H9 (cell line): Measurements from ENCODE around the gene E2F4. TPM values are rescaled to one million over a fixed set of nuclear protein-coding genes. Genes with fewer than 3 reads are reported as not detected.

ENCODE experiments used
- DNase-seq: peaks from one replicate; pipeline ENCODE4 v3.0.0-alpha.2; 2017
- H2AFZ ChIP-seq: one replicate; pipeline ENCODE4 v1.6.1; 2013; ENCODE audit warnings: mild to moderate bottlenecking, low read length, control low read depth, moderate library complexity
- H2AK5ac ChIP-seq: 2 replicates; pipeline ENCODE4 v1.6.1; 2013; ENCODE audit warnings: low read length, control low read depth, mixed read lengths; ENCODE audit not compliant: insufficient read length
- H2BK120ac ChIP-seq: one replicate; pipeline ENCODE4 v1.6.1; 2013; ENCODE audit warnings: low read depth, mild to moderate bottlenecking, low read length, control low read depth, inconsistent platforms; ENCODE audit not compliant: poor library complexity, severe bottlenecking
- H2BK12ac ChIP-seq: 2 replicates; pipeline ENCODE4 v1.6.1; 2013; ENCODE audit warnings: low read length, control low read depth, mixed read lengths, low read depth; ENCODE audit not compliant: insufficient read length
- H2BK15ac ChIP-seq: 2 replicates; pipeline ENCODE4 v1.6.1; 2013; ENCODE audit warnings: low read depth, low read length, control low read depth
- H2BK20ac ChIP-seq: one replicate; pipeline ENCODE4 v1.6.1; 2013; ENCODE audit warnings: low read depth, mild to moderate bottlenecking, low read length, control low read depth, inconsistent platforms; ENCODE audit not compliant: poor library complexity, severe bottlenecking
- H2BK5ac ChIP-seq: 2 replicates; pipeline ENCODE4 v1.6.1; 2013; ENCODE audit warnings: low read length, control low read depth, mixed read lengths; ENCODE audit not compliant: insufficient read length
- H3K14ac ChIP-seq: 2 replicates; pipeline ENCODE4 v1.6.1; 2013; ENCODE audit warnings: low read length, control low read depth; ENCODE audit not compliant: insufficient read depth
- H3K18ac ChIP-seq: 2 replicates; pipeline ENCODE4 v1.6.1; 2013; ENCODE audit warnings: low read depth, mild to moderate bottlenecking, mixed read lengths, low read length, control low read depth; ENCODE audit not compliant: insufficient read length
- H3K23ac ChIP-seq: 2 replicates; pipeline ENCODE4 v1.6.1; 2013; ENCODE audit warnings: low read length, control low read depth, mixed read lengths, low read depth; ENCODE audit not compliant: insufficient read length
- H3K23me2 ChIP-seq: 2 replicates; pipeline ENCODE4 v1.6.1; 2013; ENCODE audit warnings: low read depth, mild to moderate bottlenecking, mixed read lengths, low read length, control low read depth; ENCODE audit not compliant: insufficient read length, poor library complexity, severe bottlenecking
- H3K27ac ChIP-seq: 2 replicates; pipeline ENCODE4 v1.5.1; 2013; ENCODE audit warnings: low read length, control low read depth, mixed read lengths, low read depth; ENCODE audit not compliant: insufficient read length
- H3K27me3 ChIP-seq: 2 replicates; pipeline ENCODE4 v1.6.1; 2013; ENCODE audit warnings: low read length, control low read depth, inconsistent platforms; ENCODE audit not compliant: insufficient read depth
- H3K4ac ChIP-seq: 2 replicates; pipeline ENCODE4 v1.6.1; 2013; ENCODE audit warnings: low read depth, mild to moderate bottlenecking, control low read depth, inconsistent platforms, low read length, moderate library complexity
- H3K4me1 ChIP-seq: 2 replicates; pipeline ENCODE4 v1.6.1; 2013; ENCODE audit warnings: low read length, control low read depth, inconsistent platforms; ENCODE audit not compliant: insufficient read depth
- H3K4me2 ChIP-seq: 2 replicates; pipeline ENCODE4 v1.6.1; 2013; ENCODE audit warnings: low read length, control low read depth, mixed read lengths; ENCODE audit not compliant: insufficient read length, insufficient read depth
- H3K56ac ChIP-seq: 2 replicates; pipeline ENCODE4 v1.6.1; 2013; ENCODE audit warnings: low read depth, mild to moderate bottlenecking, mixed read lengths, low read length, control low read depth; ENCODE audit not compliant: insufficient read length
- H3K79me1 ChIP-seq: 2 replicates; pipeline ENCODE4 v1.6.1; 2013; ENCODE audit warnings: low read depth, mild to moderate bottlenecking, moderate library complexity, low read length, control low read depth, inconsistent platforms; ENCODE audit not compliant: insufficient read depth, poor library complexity, severe bottlenecking
- H3K79me2 ChIP-seq: 2 replicates; pipeline ENCODE4 v1.6.1; 2013; ENCODE audit warnings: low read length, control low read depth, inconsistent platforms; ENCODE audit not compliant: insufficient read depth
- H3K9ac ChIP-seq: 2 replicates; pipeline ENCODE4 v1.6.1; 2013; ENCODE audit warnings: low read length, control low read depth, mixed read lengths; ENCODE audit not compliant: insufficient read length; ENCODE audit errors: extremely low read depth
- H3K9me3 ChIP-seq: one replicate; pipeline ENCODE4 v1.6.1; 2013; ENCODE audit warnings: low read depth, low read length, inconsistent platforms; ENCODE audit not compliant: control insufficient read depth
- H3T11ph ChIP-seq: one replicate; pipeline ENCODE4 v1.6.1; 2013; ENCODE audit warnings: mild to moderate bottlenecking, low read length, control low read depth, inconsistent platforms
- H4K20me1 ChIP-seq: one replicate; pipeline ENCODE4 v1.6.1; 2013; ENCODE audit not compliant: control insufficient read depth, insufficient read length, insufficient read depth
- H4K5ac ChIP-seq: 2 replicates; pipeline ENCODE4 v1.6.1; 2013; ENCODE audit warnings: low read depth, mild to moderate bottlenecking, mixed read lengths, low read length, control low read depth; ENCODE audit not compliant: insufficient read length
- H4K8ac ChIP-seq: replicated peaks from 2 replicates; pipeline ENCODE4 v1.6.1; 2013; ENCODE audit warnings: low read length, control low read depth, mixed read lengths, low read depth; ENCODE audit not compliant: insufficient read length
- H4K91ac ChIP-seq: 2 replicates; pipeline ENCODE4 v1.6.1; 2013; ENCODE audit warnings: low read depth, mild to moderate bottlenecking, moderate library complexity, mixed read lengths, low read length, control low read depth; ENCODE audit not compliant: insufficient read length
- H3K27ac Mint-ChIP-seq, 3 experiments: 2 replicates in 2 of 3; 3 replicates in 1 of 3; pipeline ENCODE4 v1.8.0; 2020 to 2021; ENCODE audit warnings: mixed read lengths in 3 of 3, mild to moderate bottlenecking in 1 of 3, moderate library complexity in 1 of 3
- H3K27me3 Mint-ChIP-seq: 2 replicates; pipeline ENCODE4 v1.8.0; 2021; ENCODE audit warnings: low read depth, mild to moderate bottlenecking, moderate library complexity, mixed read lengths
- H3K36me3 Mint-ChIP-seq, 3 experiments: 2 replicates in 2 of 3; 3 replicates in 1 of 3; pipeline ENCODE4 v1.8.0; 2020 to 2021; ENCODE audit warnings: low read depth in 3 of 3, mixed read lengths in 3 of 3; ENCODE audit not compliant: insufficient read depth in 1 of 3
- H3K4me1 Mint-ChIP-seq, 2 experiments: 2 replicates each; pipeline ENCODE4 v1.8.0; 2020; ENCODE audit warnings: mixed read lengths in 2 of 2
- H3K4me3 Mint-ChIP-seq, 2 experiments: 2 replicates in 1 of 2; 3 replicates in 1 of 2; pipeline ENCODE4 v1.8.0; 2020 to 2021; ENCODE audit warnings: mild to moderate bottlenecking in 2 of 2, mixed read lengths in 2 of 2, moderate library complexity in 1 of 2
- H3K9me3 Mint-ChIP-seq, 2 experiments: 2 replicates in 1 of 2; 3 replicates in 1 of 2; pipeline ENCODE4 v1.8.0; 2020; ENCODE audit warnings: mild to moderate bottlenecking in 2 of 2, mixed read lengths in 2 of 2, moderate library complexity in 1 of 2
- WGBS: extraction: QIAGEN DNeasy Blood & Tissue Kit; methylation state at CpG from one replicate; pipeline ENCODE4 v1.1.7; 2013; ENCODE audit warnings: missing lambda C conversion rate, low lambda C conversion rate, mixed read lengths; ENCODE audit not compliant: insufficient read length; ENCODE audit errors: extremely low coverage; 5-methylcytosine and 5-hydroxymethylcytosine counted together
- microRNA-seq: library from miRNA; unstranded; fragments of <30 nt; microRNA quantifications from one replicate; pipeline ENCODE4, GENCODE V29; 2020; ENCODE audit warnings: borderline microRNAs expressed
- total RNA-seq: library from RNA; stranded (reverse); gene quantifications from 2 replicates; pipeline ENCODE4 v1.2.1, GENCODE V29; 2021
- TF ChIP-seq, protein P1 (sequence below): fragments of 200-600 bp; sonication (generic); conservative IDR thresholded peaks from 3 replicates; pipeline ENCODE4 v1.8.0; 2021; ENCODE audit warnings: antibody characterized with exemption, mild to moderate bottlenecking

Gene E2F4
- total RNA-seq, 1 experiment from 2014 or later, result 116 TPM

- no peak overlapping the region for H3K23ac ChIP-seq
- H3K23me2 ChIP-seq, result peaks cover 31% of the 10 kb centered on the region
- no peak overlapping the region for H3K18ac ChIP-seq
- H3K27me3 ChIP-seq, result no peaks in the 10 kb centered on the region; the same call in 1 of the 2 replicates
- no peak overlapping the region for H2AFZ ChIP-seq
- no peak for DNase-seq
- Mint-ChIP-seq H3K9me3 (no peaks in the 10 kb centered on the region), H3K4me1 (peaks cover 32 to 39% of the 10 kb centered on the region in 2 experiments), H3K4me3 (peak overlapping the region; percentile 86 to 94), H3K36me3 (peaks cover 0 to 2% (median 0%) of the 10 kb centered on the region in 3 experiments; a peak in 1 of 7 replicates), H3K27ac (no peak overlapping the region), H3K27me3 (peaks cover 24% of the 10 kb centered on the region)
- no peak overlapping the region for H2BK5ac ChIP-seq
- peak overlapping the region; percentile 65 for H3K4me2 ChIP-seq
- no peak overlapping the region for H2BK20ac ChIP-seq
- H3K9me3 ChIP-seq, result no peaks in the 10 kb centered on the region
- no peak overlapping the region for H2BK15ac ChIP-seq
- H4K5ac ChIP-seq, result no peak overlapping the region
- H4K91ac ChIP-seq, result no peak overlapping the region
- H3K9ac ChIP-seq, result no peak overlapping the region
- H3K4me1 ChIP-seq, result peaks cover 4% of the 10 kb centered on the region; the same call in 1 of the 2 replicates
- no peak overlapping the region for H4K8ac ChIP-seq
- H3K79me1 ChIP-seq, result no peaks in the 10 kb centered on the region
- no peak overlapping the region for H3K27ac ChIP-seq
- TF ChIP-seq, protein P1, sequence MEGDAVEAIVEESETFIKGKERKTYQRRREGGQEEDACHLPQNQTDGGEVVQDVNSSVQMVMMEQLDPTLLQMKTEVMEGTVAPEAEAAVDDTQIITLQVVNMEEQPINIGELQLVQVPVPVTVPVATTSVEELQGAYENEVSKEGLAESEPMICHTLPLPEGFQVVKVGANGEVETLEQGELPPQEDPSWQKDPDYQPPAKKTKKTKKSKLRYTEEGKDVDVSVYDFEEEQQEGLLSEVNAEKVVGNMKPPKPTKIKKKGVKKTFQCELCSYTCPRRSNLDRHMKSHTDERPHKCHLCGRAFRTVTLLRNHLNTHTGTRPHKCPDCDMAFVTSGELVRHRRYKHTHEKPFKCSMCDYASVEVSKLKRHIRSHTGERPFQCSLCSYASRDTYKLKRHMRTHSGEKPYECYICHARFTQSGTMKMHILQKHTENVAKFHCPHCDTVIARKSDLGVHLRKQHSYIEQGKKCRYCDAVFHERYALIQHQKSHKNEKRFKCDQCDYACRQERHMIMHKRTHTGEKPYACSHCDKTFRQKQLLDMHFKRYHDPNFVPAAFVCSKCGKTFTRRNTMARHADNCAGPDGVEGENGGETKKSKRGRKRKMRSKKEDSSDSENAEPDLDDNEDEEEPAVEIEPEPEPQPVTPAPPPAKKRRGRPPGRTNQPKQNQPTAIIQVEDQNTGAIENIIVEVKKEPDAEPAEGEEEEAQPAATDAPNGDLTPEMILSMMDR, result no peak
- H3K14ac ChIP-seq, result no peak overlapping the region
- H3T11ph ChIP-seq, result no peak overlapping the region
- no peak overlapping the region for H2AK5ac ChIP-seq
- no peak overlapping the region for H3K56ac ChIP-seq
- H3K79me2 ChIP-seq, result no peaks in the 10 kb centered on the region; the same call in 1 of the 2 replicates
- H3K4ac ChIP-seq, result no peak overlapping the region
- H2BK120ac ChIP-seq, result no peak overlapping the region
- no peaks in the 10 kb centered on the region for H4K20me1 ChIP-seq
- H2BK12ac ChIP-seq, result no peak overlapping the region
- no CpG with 5 or more reads among the region's 7 CpGs for WGBS
Measured at GRCh38 chr16:67248073-67248400, 56.1 kb downstream of the E2F4 start.

Small RNA genes within 50 kb of the gene (microRNA-seq; reads per million reads assigned to microRNA genes)
- gene MIR328, result 2.1 reads per million, percentile 21 among the genes with 10 or more reads in this experiment

Other genes with a start within 250 kb of the E2F4 start
- gene CES3, start 230.9 kb upstream of the E2F4 start, total RNA-seq, result 3.4 and 3.7 TPM in 2 replicates
- 1.8 and 1.9 TPM in 2 replicates for gene CES4A, start 203.6 kb upstream of the E2F4 start, total RNA-seq
- gene CBFB, start 163.0 kb upstream of the E2F4 start, total RNA-seq, result 76.3 and 84.3 TPM in 2 replicates
- 18.2 and 18.8 TPM in 2 replicates for gene PHAF1, start 82.2 kb upstream of the E2F4 start, total RNA-seq
- gene B3GNT9, start 41.2 kb upstream of the E2F4 start, total RNA-seq, result 11.2 and 11.4 TPM in 2 replicates
- 1.4 and 1.7 TPM in 2 replicates for gene TRADD, start 32.2 kb upstream of the E2F4 start, total RNA-seq
- gene FBXL8, start 32.2 kb upstream of the E2F4 start, total RNA-seq, result 0.59 and 0.75 TPM in 2 replicates
- 1.2 and 1.5 TPM in 2 replicates for gene HSF4, start 27.4 kb upstream of the E2F4 start, total RNA-seq
- gene NOL3, start 21.6 kb upstream of the E2F4 start, total RNA-seq, result 5.6 and 5.9 TPM in 2 replicates
- gene MATCAP1, start 8.2 kb upstream of the E2F4 start, total RNA-seq, result 42.1 and 51.2 TPM in 2 replicates
- gene EXOC3L1, start 2.0 kb upstream of the E2F4 start, total RNA-seq, result 3.1 and 3.3 TPM in 2 replicates
- 8.6 and 9.1 TPM in 2 replicates for gene ELMO3, start 7.0 kb downstream of the E2F4 start, total RNA-seq
- 42.6 and 43.3 TPM in 2 replicates for gene TMEM208, start 35.0 kb downstream of the E2F4 start, total RNA-seq
- gene FHOD1, start 55.3 kb downstream of the E2F4 start, total RNA-seq, result 67.0 and 70.7 TPM in 2 replicates
- 7.5 and 9.1 TPM in 2 replicates for gene SLC9A5, start 56.8 kb downstream of the E2F4 start, total RNA-seq
- 13.2 and 13.9 TPM in 2 replicates for gene PLEKHG4, start 87.4 kb downstream of the E2F4 start, total RNA-seq
- 0.13 TPM in 1 of 2 replicates, not detected in the other for gene KCTD19, start 134.6 kb downstream of the E2F4 start, total RNA-seq
- gene LRRC36, start 134.7 kb downstream of the E2F4 start, total RNA-seq, result not detected in 2 replicates
- gene TPPP3, start 201.3 kb downstream of the E2F4 start, total RNA-seq, result 0.48 and 0.79 TPM in 2 replicates
- gene ZDHHC1, start 224.3 kb downstream of the E2F4 start, total RNA-seq, result 3.0 and 3.7 TPM in 2 replicates
- gene HSD11B2, start 239.0 kb downstream of the E2F4 start, total RNA-seq, result 33.5 and 35.1 TPM in 2 replicates